CD4-positive, alpha-beta T cell treated with Interleukin-10 for 1 hour (primary cell): ENCODE measurements around the gene EXOC3L2.
A peak's percentile ranks its signal among the peaks of the same experiment; 100 is the strongest.

Source experiments
- DNase-seq: peaks from one replicate; pipeline ENCODE4 v3.0.0-alpha.2; 2020

Gene EXOC3L2

DNA sequence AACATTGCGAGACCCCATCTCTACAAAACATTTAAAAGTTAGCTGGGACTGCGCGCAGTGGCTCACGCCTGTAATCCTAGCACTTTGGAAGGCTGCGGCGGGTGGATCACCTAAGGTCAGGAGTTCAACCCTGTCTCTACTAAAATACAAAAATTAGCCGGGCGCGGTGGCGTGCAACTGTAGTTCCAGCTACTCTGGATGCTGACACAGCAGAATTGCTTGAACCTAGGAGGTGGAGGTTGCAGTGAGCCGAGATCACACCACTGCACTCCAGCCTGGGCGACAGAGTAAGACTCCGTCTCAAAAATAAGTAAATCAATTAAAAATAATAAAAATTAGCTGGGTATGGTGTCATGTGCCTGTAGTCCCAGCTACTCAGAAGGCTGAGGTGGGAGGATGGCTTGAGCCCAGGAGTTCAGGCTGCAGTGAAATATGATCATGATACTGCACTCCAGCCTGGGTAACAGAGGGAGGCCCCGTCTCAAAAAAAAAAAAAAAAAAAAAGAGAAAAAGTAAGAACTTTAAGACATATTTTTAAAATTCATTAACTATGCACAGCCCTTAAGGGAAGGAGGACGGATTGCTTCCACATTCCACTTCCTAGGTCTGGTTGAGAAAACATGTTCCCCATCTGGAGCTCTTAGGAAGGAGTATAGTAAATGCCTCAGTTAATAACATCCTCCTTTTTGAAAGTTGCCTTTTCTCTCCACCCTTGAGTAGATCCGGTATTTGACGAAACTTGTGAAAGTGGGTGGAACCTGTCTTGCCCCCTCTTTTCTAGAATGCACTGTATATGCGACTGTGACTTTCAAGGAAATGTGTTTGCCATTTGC is 26.1 kb downstream of the EXOC3L2 start:
- no peak for DNase-seq

DNA sequence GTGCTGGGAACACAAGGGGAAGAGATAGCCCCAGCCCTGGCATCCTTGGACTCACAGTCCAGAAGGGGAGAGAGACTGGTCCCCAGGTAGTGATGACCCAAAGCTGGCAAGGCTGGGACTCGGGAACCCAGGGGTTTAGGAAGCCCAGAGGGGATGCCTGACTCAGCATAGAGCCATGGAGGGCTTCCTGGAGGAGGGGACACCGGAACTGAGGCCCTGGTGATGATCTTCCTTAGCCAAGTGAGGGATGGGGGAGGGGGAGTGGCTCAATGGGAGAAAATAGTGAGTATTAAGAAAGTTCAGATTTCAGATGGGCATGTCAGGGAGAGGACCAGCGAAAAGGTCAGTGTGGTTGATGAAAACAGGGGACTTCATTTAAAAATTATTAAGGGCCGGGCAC is 26.8 kb downstream of the EXOC3L2 start:
- no peak for DNase-seq

DNA sequence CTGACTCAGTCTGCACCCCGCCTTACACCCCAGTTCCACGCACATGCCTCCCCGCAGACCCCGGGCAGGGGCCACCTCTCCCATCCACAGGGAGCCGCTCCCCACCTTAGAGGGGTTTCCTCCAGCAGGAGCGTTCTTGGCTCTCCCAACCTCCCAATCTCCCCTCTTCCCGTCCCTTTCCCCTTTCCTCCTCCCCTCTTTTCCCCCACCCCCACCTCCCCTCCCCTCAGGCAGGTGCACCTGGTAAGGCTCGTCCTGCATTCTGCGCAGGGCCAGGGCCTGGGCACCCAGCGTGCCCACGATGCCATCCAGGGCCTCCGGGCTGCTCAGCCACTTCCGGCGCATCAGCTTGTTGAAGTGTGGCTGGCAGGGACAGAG is 27.3 kb downstream of the EXOC3L2 start:
- no peak for DNase-seq

DNA sequence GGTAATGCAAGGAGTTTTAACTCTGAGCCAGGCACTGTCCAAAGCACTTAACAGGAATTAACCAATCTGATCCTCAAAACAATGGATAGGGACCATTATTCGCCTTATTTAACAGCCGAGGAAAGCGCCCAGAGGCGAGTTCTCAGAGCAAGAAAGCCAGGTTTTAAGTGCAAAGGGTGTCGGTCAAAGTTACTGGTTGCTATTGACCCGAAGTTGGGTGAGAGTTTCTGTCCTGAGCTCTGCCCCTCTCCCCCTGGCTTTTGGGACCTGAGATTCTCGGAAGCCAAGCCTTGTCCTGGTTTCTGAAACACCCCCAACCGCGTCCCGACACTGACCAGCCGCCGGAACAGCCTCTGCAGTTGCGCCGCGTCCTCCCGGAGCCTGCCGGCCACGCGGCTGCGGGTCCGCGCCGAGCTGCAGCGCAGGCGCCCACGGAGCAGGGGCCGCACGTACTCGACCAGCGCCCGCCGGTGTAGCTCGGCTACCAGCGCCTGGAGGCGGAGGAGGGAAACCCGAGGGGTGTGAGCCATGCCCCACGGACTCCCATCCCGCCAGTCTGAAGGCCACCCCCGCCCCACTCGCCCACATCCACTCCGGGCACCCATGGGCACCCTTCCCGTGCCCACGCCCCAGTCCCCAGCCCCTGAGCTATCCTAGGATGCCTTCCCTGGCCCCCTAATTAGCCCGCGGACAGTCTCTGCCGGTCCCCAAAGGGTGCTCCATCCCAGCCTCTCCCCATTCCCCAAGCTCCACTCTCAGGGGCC is 27.8 kb downstream of the EXOC3L2 start:
- DNase-seq = no peak

DNA sequence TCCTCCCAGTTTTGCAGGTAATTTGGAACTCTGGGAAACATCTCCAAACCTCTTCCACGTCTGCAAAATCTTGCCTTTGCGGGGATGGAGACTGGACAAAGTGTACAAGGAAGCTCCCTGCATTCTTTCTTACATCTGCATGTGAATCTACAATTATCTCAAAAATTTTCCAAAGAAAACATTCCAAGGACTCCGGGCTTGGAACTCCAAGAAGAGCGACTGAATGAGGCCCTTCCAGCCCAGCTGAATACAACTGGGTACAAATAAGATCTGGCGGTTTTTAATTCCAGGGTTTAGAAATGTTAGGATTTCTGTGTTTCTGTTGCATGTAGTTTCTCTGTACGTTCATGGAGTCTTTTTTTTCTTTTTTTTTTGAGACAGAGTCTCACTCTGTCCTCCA is 28.5 kb downstream of the EXOC3L2 start:
- no peak for DNase-seq

DNA sequence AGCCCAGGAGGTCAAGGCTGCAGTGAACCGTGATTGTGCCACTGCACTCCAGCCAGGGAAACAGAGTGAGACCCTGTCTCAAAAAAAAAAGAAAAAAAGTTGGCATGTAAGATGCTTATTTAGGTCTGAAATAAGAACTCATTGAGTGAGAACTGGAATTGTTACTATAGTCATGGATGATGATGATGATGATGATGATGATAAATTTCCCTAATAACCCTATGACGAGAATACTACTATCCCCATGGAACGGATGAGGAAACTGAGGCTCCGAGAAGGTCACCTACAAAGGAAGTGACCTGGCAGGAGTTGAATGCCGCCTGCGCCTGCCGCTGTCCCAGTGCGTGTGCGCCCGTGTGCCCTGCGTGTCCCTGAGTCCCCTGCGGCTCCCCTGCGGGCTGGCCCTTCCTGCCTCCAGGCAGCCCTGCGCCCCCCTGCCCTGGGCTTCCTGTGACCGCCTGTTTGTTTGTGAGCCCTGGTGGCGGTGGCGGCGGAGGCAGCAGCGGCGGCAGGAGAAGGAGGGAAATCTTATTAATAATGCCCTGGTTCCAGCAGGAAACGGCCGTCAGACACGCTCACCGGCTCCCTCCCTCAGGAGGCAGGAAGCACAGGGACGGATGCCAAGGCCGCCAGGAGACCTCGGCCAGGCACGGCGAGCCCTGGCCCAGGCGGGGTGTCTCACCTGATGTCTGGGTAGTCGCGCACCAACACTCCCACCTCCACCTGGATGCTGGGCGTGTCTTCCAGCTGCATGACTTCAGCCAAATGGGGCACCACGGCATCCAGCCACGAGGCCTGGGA is 29.6 kb downstream of the EXOC3L2 start:
- DNase-seq = no peak

DNA sequence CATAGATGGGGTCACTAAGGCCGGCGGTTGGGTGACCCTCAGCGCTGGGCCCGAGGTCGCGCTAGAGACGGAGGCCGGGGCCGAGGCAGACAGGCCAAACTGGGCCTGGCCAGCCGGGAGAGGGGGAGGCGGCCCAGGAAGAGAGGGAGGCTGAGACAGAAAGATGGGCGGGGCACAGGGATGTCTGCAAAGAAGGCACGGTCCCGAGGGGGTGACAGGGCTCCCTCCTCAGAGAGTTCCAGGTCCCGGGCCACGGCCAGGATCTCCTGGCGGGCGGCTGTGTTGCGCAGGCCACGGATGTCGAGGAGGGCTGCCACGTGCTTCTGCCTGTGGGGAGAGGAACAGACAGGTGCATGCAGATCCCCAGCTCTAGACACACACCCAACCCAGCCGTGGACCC is 32.2 kb downstream of the EXOC3L2 start:
- no peak for DNase-seq

DNA sequence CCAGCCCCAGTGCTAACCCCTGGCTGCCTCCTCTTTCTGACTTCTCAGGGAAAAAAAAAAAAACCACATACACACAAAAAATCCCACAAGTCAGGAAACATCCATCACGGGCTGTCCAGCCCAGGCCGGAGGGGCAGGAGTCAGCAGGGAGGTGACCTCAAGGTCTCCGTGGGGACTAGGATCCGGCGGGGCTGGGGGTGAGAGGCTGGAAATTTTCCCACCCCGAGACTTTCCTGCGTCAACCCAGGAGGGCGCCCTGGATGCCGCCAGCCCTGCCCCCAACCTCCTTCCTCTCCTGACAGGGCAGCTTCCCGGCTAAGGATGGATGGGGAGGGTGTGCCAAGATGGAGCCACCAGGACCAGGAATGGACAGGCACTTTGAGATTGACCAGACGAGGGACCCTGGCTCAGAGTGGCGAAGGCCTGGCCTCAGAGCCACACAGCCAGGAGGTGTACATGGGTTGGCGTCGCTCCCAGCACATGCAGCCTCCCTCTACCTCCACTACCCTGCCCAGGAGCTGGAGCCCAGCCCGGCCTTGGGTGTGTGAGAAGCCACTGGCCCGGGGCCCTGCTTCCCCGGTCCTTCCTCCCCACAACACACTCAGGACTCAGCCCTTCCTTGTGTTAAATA is 33.3 kb downstream of the EXOC3L2 start:
- DNase-seq = no peak

DNA sequence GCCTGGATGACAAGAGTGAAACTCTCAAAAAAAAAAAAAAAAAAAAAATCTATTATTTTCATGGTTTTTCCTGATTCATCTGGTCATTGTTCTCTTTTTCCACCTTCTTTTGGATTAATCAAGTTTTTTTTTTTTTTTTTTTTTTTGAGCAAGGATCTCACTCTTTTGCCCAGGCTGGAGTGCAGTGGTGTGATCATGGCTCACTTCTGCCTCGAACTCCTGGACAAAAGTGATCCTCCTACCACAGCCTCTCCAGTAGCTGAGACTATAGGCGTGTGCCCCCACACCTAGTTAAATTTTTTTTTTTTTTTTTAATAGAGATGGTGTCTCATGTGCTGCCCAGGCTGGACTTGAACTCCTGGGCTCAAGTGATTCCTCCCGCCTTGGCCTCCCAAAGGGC is 38.9 kb downstream of the EXOC3L2 start:
- DNase-seq = no peak

DNA sequence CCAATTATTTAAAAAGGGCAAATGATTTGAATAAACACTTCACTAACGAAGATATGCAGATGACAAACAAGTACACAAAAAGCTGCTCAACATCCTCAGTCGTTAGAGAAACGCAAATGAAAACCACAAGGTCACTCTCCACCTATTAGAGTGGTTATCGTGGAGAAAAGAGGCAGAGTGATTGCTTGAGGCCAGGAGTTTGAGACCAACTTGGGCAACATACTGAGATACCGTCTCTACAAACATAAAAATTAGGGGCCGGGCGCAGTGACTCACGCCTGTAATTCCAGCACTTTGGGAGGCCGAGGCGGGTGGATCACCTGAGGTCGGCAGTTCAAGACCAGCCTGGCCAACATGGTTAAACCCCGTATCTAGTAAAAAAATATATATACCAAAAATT is 39.4 kb downstream of the EXOC3L2 start:
- DNase-seq = no peak

DNA sequence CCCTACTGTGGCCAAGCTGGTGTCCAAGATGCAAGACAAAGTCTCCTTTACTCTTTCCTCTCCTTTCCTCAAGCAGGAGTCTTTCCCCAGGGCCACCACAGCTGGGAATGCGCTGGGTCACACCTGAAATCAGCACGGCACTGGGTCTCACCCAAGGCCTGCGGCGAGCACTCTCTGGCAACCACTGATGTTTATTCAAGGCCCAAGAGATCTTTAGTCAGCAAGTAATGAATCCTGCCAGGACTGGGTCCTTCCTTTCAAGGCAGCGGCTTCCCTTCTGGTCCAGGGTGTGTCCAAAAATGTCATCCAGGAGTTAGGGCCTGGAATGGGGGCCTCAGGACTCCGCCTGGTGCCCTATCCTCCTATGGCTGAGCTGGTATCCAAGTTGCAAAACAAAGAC is 42.6 kb downstream of the EXOC3L2 start:
- no peak for DNase-seq

DNA sequence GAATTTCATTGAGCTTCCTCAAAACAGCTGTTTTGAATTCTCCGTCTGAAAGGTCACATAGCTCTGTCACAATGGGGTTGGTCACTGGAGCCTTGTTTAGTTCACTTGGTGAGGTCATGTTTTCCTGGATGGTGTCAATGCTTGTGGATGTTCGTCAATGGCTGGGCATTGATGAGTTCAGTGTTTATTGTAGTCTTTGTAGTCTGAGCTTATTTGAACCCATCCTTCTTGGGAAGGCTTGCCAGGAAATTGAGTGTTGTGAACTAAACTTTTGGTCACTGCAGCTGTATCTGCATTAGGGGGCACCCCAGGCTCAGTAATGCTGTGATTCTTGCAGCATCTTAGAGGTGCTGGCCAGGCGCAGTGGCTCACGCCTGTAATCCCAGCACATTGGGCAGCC is 44.6 kb downstream of the EXOC3L2 start:
- DNase-seq = no peak

DNA sequence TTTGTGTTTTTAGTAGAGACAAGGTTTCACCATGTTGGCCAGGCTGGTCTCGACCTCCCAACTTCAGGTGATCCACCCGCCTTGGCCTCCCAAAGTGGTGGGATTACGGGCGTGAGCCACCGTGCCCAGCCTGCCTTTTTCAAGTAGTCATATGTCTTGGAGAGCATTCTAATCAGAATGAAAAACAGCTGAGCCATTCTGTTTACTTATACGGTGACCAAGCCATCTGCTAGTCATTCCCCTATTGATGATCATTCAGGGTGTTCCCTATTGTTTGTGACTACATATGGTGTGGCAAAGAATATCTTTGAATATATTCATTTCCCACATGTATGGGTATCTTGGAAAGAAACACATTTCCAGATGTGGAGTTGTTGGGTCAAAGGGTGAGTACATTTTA is 49.4 kb downstream of the EXOC3L2 start:
- DNase-seq = no peak

DNA sequence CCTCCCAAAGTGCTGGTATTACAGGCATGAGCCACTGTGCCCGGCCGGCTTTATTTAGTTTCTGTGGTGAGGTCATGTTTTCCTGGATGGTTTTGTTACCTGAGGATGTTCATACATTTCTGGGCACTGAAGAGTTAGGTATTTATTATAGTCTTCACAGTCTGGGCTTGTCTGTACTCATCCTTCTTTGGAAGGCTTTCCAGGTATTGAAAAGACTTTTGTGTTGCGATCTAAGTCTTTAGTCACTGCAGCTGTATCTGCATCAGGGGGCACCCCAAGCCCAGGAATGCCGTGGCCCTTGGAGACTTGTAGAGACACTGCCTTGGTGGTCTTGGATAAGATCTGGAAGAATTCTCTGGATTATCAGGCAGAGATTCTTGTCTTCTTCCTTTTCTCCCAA is 53.8 kb downstream of the EXOC3L2 start:
- no peak for DNase-seq

DNA sequence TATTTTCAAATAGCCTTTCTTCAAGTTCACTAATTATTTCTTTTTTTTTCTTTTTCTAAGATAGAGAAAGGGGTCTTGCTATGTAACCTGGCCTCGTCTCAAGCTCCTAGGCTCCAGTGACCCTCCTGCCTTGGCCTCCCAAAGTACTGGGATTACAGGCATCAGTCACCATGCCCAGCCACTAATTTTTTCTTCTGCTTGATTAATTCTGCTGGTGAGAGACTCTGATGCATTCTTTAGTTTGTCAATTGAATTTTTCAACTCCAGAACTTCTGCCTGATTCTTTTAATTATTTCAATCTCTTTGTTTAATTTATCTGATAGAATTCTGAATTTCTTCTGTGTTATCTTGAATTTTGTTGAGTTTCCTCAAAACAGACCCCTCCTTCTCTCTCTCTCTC is 55.2 kb downstream of the EXOC3L2 start:
- no peak for DNase-seq

DNA sequence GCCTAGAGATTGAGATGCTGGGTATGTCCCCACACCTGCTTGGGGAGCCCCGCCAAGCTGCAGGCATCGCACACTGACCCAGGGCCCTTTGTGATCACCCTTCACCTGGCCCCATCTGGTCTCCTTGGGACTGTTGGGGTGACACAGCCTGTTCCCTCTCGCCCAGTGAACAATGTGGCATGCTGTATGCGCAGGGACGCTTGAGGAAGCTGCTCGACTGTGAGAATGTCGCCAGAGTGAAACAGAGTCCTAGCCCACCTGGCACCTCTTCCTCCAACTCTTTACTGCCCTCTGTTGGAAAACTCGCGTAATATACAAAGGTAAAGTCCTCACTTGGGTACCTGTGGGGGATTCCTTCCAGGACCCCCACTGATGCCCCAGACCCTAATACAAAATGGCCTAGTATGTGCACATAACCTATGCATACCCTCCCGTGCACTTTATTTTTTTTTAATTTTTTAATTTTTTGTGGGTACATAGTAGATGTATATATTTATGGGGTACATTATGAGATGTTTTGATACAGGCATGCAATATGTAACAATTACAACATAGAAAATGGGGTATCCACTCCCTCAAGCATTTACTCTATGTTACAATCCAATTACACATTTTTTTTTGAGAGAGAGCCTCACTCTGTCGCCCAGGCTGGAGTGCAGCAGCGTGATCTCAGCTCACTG is 57.6 kb downstream of the EXOC3L2 start:
- DNase-seq = peak; percentile 62

DNA sequence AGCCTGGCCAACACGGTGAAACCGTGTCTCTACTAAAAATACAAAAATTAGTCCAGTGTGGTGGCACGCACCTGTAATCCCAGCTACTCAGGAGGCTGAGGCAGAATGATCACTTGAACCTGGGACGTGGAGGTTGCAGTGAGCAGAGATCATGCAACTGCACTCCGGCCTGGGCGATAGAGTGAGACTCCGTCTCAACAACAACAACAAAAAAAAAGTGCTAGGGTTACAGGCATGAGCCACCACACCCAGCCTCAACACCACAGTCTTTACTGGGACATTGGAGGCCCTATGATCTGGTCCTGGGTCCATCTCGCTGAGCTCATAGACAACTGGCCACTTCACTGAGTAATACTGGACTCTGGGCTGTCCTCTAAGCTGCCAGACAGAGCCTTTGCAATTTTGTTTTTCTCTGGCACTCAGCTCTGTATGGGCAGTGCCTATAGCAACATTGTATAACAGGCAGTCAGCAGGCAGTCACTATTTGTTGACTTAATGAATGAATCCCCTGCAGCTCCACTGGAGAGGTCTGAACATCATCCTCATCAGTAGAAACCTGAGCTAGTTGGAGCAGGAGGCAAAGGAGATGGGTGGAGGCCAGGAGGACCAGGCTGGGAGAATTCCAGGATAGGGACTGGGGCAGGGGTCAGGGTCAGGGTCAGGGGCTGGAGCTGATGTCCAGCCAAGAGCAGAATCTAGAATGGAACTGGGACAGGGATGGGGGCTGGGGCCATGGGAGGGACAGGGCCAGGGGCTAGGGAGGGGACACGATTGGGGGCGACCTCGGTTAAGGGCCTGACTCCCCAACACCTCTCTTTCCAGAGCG is 58.5 kb downstream of the EXOC3L2 start:
- DNase-seq = no peak

DNA sequence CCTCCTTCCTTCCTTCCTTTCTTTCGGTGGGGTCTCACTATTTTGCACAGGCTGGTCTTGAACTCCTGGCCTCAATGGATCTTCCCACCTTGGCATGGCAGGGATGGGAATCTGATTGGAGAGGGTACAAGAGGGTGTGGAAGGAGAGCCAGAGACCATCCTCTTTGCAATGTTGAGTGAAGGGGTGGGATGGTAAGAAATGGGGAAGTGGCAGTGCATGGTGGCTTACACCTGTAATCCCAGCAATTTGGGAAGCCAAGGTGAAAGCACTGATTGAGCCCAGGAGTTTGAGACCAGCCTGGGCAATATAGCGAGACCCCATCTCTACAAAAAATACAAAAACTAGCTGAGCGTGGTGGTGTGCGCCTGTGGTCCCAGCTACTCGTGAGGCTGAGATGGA is 61.1 kb downstream of the EXOC3L2 start:
- no peak for DNase-seq

DNA sequence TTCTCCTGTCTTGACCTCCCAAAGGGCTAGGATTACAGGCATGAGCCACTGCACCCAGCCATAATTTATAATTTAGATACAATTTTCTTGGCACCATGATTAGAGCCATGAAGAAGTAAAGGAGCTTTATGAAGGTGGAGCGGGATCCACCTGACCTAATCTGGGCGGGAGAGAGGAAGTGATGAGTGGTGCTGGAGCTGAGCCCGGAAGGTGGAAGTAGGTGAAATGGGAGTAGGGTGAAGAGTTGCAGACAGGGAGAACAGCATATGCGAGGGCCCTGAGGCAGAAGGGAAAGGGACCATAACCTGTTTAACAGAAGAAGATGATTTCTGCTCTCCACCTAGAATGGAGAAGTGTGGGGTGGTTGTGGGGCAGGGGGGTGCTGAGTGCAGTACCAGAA is 62.4 kb downstream of the EXOC3L2 start:
- no peak for DNase-seq

DNA sequence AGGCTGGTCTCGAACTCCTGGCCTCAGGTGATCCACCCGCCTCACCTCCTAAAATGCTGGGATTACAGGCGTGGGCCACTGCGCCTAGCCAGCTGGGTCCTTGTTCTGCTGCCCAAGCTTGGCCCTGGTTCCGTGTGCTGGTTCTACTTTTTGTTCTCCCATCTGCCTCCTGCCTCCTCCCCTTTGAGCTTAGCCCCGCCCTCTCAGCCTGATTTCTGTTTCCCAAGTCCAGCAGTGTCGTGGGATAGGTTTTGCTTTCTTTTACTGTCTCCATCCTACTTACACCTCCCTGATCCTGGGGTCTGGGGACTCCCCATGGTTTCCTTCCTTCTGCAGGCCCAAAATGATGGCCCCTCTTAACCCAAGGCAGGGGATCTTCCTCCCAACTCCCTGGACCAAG is 64.3 kb downstream of the EXOC3L2 start:
- no peak for DNase-seq

DNA sequence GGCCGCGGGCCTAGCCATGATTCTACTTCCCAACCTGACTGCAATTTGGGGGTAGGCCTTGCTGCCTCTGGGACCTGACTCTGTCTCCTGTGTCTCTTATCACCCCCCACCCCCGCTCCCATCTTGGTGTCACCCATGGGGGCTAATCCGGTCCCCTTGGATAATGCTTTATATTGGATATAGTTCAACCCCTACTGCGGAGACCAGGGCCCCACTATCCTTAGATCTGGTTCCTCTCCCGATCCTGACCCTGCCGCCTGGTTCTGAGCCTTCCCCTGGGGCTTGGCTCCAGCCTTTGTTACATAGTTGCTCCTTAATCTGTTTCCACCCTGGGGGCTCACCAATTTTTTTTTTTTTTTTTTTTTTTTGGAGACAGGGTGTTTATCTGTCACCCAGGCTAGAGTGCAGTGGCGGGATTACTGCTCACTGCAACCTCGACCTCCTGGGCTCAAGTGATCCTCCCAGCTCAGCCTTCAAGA is 65.3 kb downstream of the EXOC3L2 start:
- DNase-seq = no peak
